Measurements from ENCODE around the gene LMAN2.

LMAN2 gene, protein sequence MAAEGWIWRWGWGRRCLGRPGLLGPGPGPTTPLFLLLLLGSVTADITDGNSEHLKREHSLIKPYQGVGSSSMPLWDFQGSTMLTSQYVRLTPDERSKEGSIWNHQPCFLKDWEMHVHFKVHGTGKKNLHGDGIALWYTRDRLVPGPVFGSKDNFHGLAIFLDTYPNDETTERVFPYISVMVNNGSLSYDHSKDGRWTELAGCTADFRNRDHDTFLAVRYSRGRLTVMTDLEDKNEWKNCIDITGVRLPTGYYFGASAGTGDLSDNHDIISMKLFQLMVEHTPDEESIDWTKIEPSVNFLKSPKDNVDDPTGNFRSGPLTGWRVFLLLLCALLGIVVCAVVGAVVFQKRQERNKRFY

GRCh38 chr5:177351392-177352329, at the start of gene LMAN2:
LMAN2 (minus strand) TSS chr5:177351668; CDS start chr5:177351647, 21 bp downstream.
- DNase-seq, result peak; percentile 81

GRCh38 chr5:177399997-177400868, 48.8 kb upstream of the LMAN2 start, which contains the start of gene PFN3:
PFN3 (minus strand) TSS chr5:177400661; CDS start chr5:177400576, 85 bp downstream.
- no peak for DNase-seq

DNA sequence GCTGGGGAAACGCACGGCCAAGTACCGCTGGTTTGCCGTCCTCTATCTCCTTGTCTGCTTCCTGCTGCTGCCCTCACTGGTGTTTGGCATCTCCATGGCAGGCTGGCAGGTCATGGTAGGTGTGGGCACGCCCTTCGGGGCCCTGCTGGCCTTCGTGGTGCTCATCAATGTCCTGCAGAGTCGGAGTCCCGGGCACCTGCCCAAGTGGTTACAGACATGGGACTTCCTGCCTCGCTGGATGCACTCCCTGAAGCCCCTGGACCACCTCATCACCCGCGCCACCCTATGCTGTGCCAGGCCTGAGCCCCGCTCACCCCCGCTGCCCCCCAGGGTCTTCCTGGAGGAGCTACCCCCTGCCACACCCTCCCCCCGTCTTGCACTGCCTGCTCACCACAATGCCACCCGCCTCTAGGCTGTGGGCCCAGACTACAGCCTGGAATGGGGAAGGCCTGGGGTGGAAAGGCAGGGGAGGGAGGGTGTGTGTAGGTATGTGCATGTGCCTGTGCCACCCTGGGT, 46.5 kb upstream of the LMAN2 start:
- no peak for DNase-seq

GRCh38 chr5:177396807-177397206, 45.3 kb upstream of the LMAN2 start:
- DNase-seq, result no peak

GRCh38 chr5:177396078-177396477, 44.6 kb upstream of the LMAN2 start:
- no peak for DNase-seq

- DNase-seq, result no peak
Observed at GRCh38 chr5:177393990-177394389, 42.5 kb upstream of the LMAN2 start.

GRCh38 chr5:177393206-177393765, 41.8 kb upstream of the LMAN2 start:
- no peak for DNase-seq

DNA sequence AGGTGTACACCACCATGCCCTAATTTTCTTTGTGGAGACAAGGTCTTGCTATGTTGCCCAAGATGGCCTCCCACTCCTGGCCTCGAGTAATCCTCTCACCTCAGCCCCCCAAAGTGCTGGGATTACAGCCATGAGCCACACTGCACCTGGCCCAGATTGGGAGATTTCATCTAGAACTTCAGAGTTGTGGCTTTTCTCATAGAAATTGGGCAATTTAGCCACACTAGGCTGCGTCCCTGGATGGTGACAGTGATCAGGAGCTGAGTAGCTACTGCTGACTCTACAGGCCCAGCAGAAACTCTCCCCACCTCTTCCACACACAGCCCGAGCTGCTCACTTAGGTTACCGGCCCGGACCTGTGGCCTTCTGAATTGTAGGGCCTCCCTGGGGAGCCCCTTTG, 41.3 kb upstream of the LMAN2 start:
- no peak for DNase-seq

DNA sequence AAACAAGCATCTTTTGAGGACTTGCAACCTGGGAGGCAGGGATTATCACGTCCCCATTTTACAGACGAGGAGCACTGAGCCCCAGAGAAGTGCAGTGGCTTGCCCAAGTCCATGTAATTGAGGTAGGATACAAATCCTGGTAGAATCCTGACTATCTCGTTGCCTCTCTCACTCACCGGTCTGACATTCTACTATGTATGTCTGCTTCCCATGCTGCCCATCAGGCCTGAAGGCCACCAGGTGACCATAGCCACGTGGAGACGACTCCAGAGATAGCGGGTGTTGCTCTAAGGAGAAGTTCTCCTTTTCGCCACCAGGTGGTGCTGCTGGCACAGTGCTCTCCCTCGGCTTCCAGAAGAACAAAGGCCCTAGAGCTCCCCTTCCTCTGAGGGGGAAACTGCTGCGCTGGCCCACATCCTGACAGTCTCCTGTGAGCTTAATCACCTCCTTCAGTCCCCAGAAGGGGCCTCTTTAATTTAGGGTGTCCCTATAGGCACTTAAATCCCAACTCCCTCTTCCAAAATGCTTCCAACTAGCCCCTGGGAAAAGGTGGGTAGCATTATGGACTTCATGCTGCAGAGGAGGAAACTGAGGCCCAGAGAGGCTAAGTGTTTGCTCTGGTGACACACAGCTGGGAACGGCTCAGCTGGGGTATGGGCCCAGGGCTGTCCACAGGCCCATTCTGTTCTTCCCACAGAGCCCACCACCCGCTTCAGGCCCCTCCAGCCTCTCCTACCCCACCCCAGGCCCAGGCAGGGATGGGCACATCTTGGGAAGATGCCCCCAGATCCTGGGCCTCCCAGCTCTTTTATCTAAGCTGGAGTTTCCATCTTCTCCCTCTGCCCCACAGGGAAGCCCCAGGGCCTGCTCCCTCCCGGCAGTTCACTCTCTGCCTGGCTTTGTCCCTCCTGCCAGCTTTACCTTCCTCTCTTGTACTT, 39.2 kb upstream of the LMAN2 start:
- DNase-seq, result peak; percentile 76

DNA sequence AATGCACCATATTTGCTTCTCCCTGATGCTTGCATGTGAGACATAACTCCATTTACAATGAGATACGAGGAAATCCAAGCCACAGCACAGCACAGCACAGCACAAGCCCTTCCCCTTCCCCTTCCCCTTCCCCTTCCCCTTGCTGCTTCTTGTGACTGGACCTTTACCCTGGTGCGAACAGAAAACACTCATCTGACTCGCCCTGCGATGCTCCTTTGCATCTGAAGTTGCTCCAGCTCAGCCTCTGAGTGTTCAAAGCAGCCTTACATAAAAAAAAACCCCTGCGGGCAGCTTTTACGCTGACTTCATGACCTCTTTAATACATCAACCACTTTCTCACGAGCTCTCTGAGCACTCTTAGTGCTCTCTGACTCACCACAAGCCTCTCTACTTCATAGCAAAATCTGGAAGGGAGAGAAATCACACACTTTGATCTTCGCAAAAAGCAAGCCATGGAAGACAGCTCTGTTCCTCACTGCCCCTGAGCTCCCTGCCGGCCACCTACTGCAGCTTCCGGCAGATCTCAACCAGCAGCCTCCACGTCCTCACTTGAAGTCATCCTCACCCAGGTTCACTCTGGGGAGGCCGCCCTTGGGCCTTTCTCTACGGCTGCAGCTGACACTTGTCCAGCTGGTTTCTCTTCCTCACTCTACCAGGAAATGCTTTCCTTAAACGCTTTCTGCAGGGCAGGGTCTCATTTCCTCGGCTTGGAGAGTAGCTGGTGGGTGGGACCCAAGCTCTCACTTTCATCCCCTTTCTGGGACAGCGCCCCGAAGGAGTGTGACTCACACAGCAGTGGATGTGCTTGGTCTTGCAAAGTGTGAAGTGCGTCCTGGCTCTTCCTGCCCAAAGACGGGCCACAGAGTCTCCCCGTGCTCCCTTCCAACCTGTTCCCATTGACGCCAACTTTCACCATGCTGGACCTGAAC, 38.0 kb upstream of the LMAN2 start:
- DNase-seq, result no peak

- DNase-seq, result no peak
Observed at GRCh38 chr5:177388521-177389052, 37.1 kb upstream of the LMAN2 start.

GRCh38 chr5:177387405-177387804, 35.9 kb upstream of the LMAN2 start:
- no peak for DNase-seq

- DNase-seq, result no peak
Observed at GRCh38 chr5:177386542-177386941, 35.1 kb upstream of the LMAN2 start.

GRCh38 chr5:177385720-177386119, 34.3 kb upstream of the LMAN2 start:
- no peak for DNase-seq

GRCh38 chr5:177384134-177384533, 32.7 kb upstream of the LMAN2 start, which contains the start of gene SLC34A1:
SLC34A1 (plus strand) TSS chr5:177384434; CDS start chr5:177385742, 1,308 bp downstream.
- DNase-seq, result no peak

DNA sequence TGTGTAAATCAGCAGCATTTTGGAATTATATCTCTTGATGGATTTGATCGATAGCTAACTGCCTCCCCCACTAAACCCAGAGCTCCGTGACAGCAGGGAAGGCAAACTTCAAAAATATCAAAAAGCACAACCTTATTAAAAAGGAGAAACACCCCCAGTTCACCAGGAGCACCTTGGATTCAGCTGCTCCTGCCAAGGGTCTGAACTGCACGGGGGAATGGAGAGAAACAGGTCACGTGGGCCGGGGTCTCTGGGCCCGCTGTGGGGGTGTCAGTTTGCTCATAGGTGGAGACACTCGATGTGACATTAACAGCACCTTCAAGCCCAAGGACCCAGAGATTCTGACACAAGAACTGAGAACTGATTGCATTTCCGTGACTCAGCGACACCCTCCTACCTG, 31.7 kb upstream of the LMAN2 start:
- DNase-seq, result no peak

DNA sequence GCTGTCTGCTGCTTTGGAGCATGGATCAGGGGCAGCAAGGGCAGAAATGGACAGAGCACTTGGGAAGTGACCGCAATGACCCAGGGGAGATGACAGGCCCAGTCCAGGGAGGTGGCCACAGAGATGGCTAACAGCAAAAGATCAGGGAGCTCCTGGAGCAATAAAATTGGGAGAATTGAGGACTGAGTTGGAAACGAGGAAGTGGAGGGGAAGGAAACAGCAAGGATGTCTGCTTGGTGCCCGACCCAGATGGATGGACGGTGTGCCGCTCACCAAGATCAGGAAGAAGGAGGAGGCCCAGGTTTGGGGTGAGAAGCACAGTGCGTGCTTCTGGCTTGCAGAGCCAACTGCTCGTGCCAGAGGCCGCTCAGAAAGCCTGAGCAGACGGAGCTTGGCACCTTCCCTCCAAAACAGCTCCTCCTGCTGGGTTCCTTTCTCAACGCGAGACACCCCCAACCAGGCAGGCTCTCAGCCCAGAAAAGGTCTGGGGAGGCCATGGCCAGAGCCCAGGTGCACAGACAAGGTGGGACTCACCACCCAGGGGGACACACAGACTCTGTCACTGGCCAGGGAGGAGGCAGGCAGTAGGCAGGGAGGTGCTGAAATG, 31.1 kb upstream of the LMAN2 start:
- DNase-seq, result peak; percentile 5

DNA sequence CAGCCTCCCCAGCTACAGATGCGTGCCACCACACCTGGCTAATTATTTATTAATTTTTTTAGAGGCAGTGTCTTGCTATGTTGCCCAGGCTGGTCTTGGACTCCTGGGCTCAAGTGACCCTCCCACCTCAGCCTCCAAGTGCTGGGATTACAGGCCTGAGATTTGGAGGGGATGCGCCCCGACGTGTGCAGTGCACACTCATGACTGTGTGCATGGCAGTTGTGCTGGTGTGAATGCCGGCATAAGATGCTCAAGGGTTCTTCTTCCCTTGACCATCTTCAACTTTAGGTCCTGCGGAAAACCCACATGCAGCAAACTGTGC, 29.3 kb upstream of the LMAN2 start:
- no peak for DNase-seq

All from NCI-H1694 treated with DMSO at 0.1 percent for 48 hours (cell line).